ENCODE measurements around the gene PORCN. TPM values are rescaled to one million over a fixed set of nuclear protein-coding genes. Genes with fewer than 3 reads are reported as not detected.
A peak's percentile ranks its signal among the peaks of the same experiment; 100 is the strongest.

PORCN gene
- total and polyA plus RNA-seq, 2 of the 13 experiments (the other 11 are each of a cell fraction or from before 2014, with no cell fraction given): 3.9 to 5.8 TPM

DNA sequence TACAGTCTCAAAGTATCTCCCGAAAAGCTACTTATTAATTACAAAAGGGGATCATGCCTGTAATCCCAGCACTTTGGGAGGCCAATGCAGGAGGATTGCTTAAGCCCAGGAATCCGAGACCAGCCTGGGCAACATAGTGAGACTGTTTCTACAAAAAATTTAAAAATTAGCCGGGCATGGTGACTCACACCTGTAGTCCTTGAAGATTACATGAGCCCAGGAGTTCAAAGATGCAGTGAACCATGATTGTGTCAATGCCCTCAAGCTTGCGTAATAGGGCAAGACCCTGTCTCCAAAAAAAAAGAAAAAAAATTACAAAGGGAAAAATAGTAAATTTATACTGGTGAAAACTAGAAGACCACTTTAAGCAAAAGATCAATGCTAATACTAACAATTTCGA lies 3.3 kb upstream of the PORCN start:
- Histone ChIP-seq H3K4me1 (ENCODE audit: insufficient read depth, low read length) (peaks cover 10% of the 10 kb centered on the region), H3K27me3 (ENCODE audit: control insufficient read depth in 1 of 2, insufficient read depth in 2 of 2, low read length in 2 of 2) (no peaks in the 10 kb centered on the region), H3K9ac (ENCODE audit: insufficient read depth, low read depth, low read length) (no peak overlapping the region), H3K9me3 (ENCODE audit: low read length) (no peaks in the 10 kb centered on the region), H3K36me3 (replicated peaks in 1 of 2; ENCODE audit: control insufficient read depth in 1 of 2, insufficient read depth in 2 of 2, low read length in 2 of 2) (no peaks in the 10 kb centered on the region), H3K79me2 (ENCODE audit: insufficient read depth, low read length) (no peaks in the 10 kb centered on the region), H3K4me3 (replicated peaks in 1 of 3; ENCODE audit: insufficient read depth in 1 of 3, low read depth in 2 of 3, low read length in 3 of 3) (no peak overlapping the region), H3K4me2 (ENCODE audit: low read depth, low read length) (no peak overlapping the region), H2AFZ (ENCODE audit: low read length) (no peak overlapping the region), H4K20me1 (ENCODE audit: insufficient read depth, low read length) (no peaks in the 10 kb centered on the region), H3K27ac (ENCODE audit: extremely low read length, insufficient read depth, low read length) (no peak overlapping the region)
- DNase-seq (ENCODE audit: low spot score) (peak; percentile 47), ATAC-seq (no peak), FAIRE-seq (peak; percentile 61)
- intact Hi-C loops (cut with micrococcal nuclease; ENCODE audit: unreplicated experiment) (loop anchor here (5.0 kb wide), 1 partner anchor 33 kb away; the partner anchor contains the start of gene SLC38A5), in situ Hi-C loops (cut with HindIII; ENCODE audit: extremely low pct_ligation_motif_present, low pct_unique_long_range_greater_than_20kb) (no loop called here)
- BruUV-seq (replicated peaks): no TSS peak
- POLR2A ChIA-PET: no interaction called here
- 15% methylated on average over 5 of the region's 5 CpGs for WGBS (ENCODE audit: low lambda C conversion rate)
- CTCF ChIA-PET (ENCODE audit: low intra/inter-chr PET ratio, low total read pairs): no interaction called here
- TF ChIP-seq FOSL1 (CRISPR knock-in tag; IDR thresholded peaks at IDR 0.05; ENCODE audit: borderline replicate concordance): peak; percentile 61; the same call in 1 of the 2 replicates
- TF ChIP-seq SNAI1 (CRISPR knock-in tag; IDR thresholded peaks at IDR 0.05; ENCODE audit: borderline replicate concordance): no peak
- TF ChIP-seq REPIN1 (CRISPR knock-in tag; IDR thresholded peaks at IDR 0.05; ENCODE audit: borderline replicate concordance, low read depth): no peak
- no peak for TF ChIP-seq AKAP8 (CRISPR knock-in tag; IDR thresholded peaks at IDR 0.05)
- TF ChIP-seq KAT8 (CRISPR knock-in tag; IDR thresholded peaks at IDR 0.05): peak; percentile 47; the same call in 1 of the 2 replicates
- TF ChIP-seq ZNF382 (CRISPR knock-in tag; IDR thresholded peaks at IDR 0.05; ENCODE audit: borderline replicate concordance): no peak
- TF ChIP-seq ZNF672 (CRISPR knock-in tag; IDR thresholded peaks at IDR 0.05): no peak
- no peak for TF ChIP-seq ZNF530 (CRISPR knock-in tag; IDR thresholded peaks at IDR 0.05; ENCODE audit: low read depth)
- TF ChIP-seq POLR2AphosphoS5 (IDR thresholded peaks at IDR 0.05; ENCODE audit: low read depth, low read length): no peak
- no peak for TF ChIP-seq ZNF317 (CRISPR knock-in tag; IDR thresholded peaks at IDR 0.05)
- no peak for TF ChIP-seq ZBTB21 (CRISPR knock-in tag; IDR thresholded peaks at IDR 0.05)
- TF ChIP-seq ZMYM2 (CRISPR knock-in tag; IDR thresholded peaks at IDR 0.05): 0 out of 2 replicates have a peak, but pooled peaks have one; percentile 46
- no peak for TF ChIP-seq ZNF550 (CRISPR knock-in tag; IDR thresholded peaks at IDR 0.05; ENCODE audit: borderline replicate concordance)
- TF ChIP-seq MTF2 (CRISPR knock-in tag; IDR thresholded peaks at IDR 0.05; ENCODE audit: borderline replicate concordance): no peak
- TF ChIP-seq NR3C1 (CRISPR knock-in tag; IDR thresholded peaks at IDR 0.05): no peak
- TF ChIP-seq, protein P1, sequence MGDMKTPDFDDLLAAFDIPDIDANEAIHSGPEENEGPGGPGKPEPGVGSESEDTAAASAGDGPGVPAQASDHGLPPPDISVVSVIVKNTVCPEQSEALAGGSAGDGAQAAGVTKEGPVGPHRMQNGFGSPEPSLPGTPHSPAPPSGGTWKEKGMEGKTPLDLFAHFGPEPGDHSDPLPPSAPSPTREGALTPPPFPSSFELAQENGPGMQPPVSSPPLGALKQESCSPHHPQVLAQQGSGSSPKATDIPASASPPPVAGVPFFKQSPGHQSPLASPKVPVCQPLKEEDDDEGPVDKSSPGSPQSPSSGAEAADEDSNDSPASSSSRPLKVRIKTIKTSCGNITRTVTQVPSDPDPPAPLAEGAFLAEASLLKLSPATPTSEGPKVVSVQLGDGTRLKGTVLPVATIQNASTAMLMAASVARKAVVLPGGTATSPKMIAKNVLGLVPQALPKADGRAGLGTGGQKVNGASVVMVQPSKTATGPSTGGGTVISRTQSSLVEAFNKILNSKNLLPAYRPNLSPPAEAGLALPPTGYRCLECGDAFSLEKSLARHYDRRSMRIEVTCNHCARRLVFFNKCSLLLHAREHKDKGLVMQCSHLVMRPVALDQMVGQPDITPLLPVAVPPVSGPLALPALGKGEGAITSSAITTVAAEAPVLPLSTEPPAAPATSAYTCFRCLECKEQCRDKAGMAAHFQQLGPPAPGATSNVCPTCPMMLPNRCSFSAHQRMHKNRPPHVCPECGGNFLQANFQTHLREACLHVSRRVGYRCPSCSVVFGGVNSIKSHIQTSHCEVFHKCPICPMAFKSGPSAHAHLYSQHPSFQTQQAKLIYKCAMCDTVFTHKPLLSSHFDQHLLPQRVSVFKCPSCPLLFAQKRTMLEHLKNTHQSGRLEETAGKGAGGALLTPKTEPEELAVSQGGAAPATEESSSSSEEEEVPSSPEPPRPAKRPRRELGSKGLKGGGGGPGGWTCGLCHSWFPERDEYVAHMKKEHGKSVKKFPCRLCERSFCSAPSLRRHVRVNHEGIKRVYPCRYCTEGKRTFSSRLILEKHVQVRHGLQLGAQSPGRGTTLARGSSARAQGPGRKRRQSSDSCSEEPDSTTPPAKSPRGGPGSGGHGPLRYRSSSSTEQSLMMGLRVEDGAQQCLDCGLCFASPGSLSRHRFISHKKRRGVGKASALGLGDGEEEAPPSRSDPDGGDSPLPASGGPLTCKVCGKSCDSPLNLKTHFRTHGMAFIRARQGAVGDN (CRISPR knock-in tag; IDR thresholded peaks at IDR 0.05): no peak
- TF ChIP-seq, protein P2, sequence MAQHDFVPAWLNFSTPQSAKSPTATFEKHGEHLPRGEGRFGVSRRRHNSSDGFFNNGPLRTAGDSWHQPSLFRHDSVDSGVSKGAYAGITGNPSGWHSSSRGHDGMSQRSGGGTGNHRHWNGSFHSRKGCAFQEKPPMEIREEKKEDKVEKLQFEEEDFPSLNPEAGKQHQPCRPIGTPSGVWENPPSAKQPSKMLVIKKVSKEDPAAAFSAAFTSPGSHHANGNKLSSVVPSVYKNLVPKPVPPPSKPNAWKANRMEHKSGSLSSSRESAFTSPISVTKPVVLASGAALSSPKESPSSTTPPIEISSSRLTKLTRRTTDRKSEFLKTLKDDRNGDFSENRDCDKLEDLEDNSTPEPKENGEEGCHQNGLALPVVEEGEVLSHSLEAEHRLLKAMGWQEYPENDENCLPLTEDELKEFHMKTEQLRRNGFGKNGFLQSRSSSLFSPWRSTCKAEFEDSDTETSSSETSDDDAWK (CRISPR knock-in tag; IDR thresholded peaks at IDR 0.05): no peak
- no peak for TF ChIP-seq NFKB2 (CRISPR knock-in tag; IDR thresholded peaks at IDR 0.05; ENCODE audit: borderline replicate concordance)
- TF ChIP-seq ELF4 (CRISPR knock-in tag; IDR thresholded peaks at IDR 0.05; ENCODE audit: borderline replicate concordance): no peak
- TF ChIP-seq FOXC1 (CRISPR knock-in tag; IDR thresholded peaks at IDR 0.05; ENCODE audit: borderline replicate concordance): no peak
- TF ChIP-seq, protein P3, sequence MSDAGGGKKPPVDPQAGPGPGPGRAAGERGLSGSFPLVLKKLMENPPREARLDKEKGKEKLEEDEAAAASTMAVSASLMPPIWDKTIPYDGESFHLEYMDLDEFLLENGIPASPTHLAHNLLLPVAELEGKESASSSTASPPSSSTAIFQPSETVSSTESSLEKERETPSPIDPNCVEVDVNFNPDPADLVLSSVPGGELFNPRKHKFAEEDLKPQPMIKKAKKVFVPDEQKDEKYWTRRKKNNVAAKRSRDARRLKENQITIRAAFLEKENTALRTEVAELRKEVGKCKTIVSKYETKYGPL (CRISPR knock-in tag; IDR thresholded peaks at IDR 0.05): no peak

Measured in HepG2 (cell line).